HepG2 (cell line): ENCODE results near the gene SKIC2. TPM values are rescaled to one million over a fixed set of nuclear protein-coding genes. Genes with fewer than 3 reads are reported as not detected.

Source experiments
- ATAD3A ChIP-seq: sonication (generic); formaldehyde crosslinking; IDR thresholded peaks from 2 replicates; pipeline ENCODE4 v1.4.0; 2020; ENCODE audit warnings: missing genetic modification reagents
- BCL6 ChIP-seq: IDR thresholded peaks from 2 replicates; pipeline ENCODE4 v1.6.1; 2016; ENCODE audit warnings: missing genetic modification reagents, missing compliant biosample characterization
- CCAR2 ChIP-seq: fragments of 200-400 bp; formaldehyde crosslinking; optimal IDR thresholded peaks from 2 replicates; pipeline ENCODE3; 2018; ENCODE audit warnings: low read depth, mild to moderate bottlenecking, low read length, moderate library complexity
- DNMT3B ChIP-seq: conservative IDR thresholded peaks from 2 replicates; pipeline ENCODE4 v1.6.1; 2016; ENCODE audit warnings: missing biosample characterization, control low read depth
- FLYWCH1 ChIP-seq: sonication (generic); formaldehyde crosslinking; IDR thresholded peaks from 2 replicates; pipeline ENCODE4 v1.8.1; 2023; ENCODE audit warnings: mild to moderate bottlenecking, missing genetic modification reagents
- GATA4 ChIP-seq: sonication (generic); IDR thresholded peaks from 2 replicates; pipeline ENCODE4 v1.6.1; 2016; ENCODE audit warnings: antibody characterized with exemption, low read depth, borderline replicate concordance
- HMGA1 ChIP-seq: sonication (generic); formaldehyde crosslinking; conservative IDR thresholded peaks from 2 replicates; pipeline ENCODE4 v1.4.0; 2020; ENCODE audit warnings: missing genetic modification reagents
- IKZF1 ChIP-seq: fragments of 450-650 bp; IDR thresholded peaks from 2 replicates; pipeline ENCODE4 v1.7.1; 2016
- KDM3A ChIP-seq: IDR thresholded peaks from 2 replicates; pipeline ENCODE4 v1.6.1; 2018; ENCODE audit warnings: low read depth, missing compliant biosample characterization
- NFE2 ChIP-seq: sonication (generic); formaldehyde crosslinking; IDR thresholded peaks from 2 replicates; pipeline ENCODE4 v1.4.0; 2020; ENCODE audit warnings: missing genetic modification reagents
- NKX3-1 ChIP-seq: sonication (generic); formaldehyde crosslinking; IDR thresholded peaks from 2 replicates; pipeline ENCODE4 v1.5.0; 2020; ENCODE audit warnings: missing genetic modification reagents
- RBFOX2 ChIP-seq: fragments of 200-400 bp; formaldehyde crosslinking; IDR thresholded peaks from 2 replicates; pipeline ENCODE4 v1.6.1; 2017; ENCODE audit warnings: low read depth, mild to moderate bottlenecking, low read length
- ZC3H13 ChIP-seq: sonication (generic); formaldehyde crosslinking; IDR thresholded peaks from 2 replicates; pipeline ENCODE4 v1.8.1; 2023; ENCODE audit warnings: mild to moderate bottlenecking, missing genetic modification reagents, moderate library complexity
- ZFAT ChIP-seq: sonication (generic); formaldehyde crosslinking; conservative IDR thresholded peaks from 2 replicates; pipeline ENCODE4 v1.8.1; 2023; ENCODE audit warnings: missing genetic modification reagents, inconsistent platforms
- ZNF33B ChIP-seq: sonication (generic); formaldehyde crosslinking; IDR thresholded peaks from 2 replicates; pipeline ENCODE4 v1.5.1; 2020; ENCODE audit warnings: mild to moderate bottlenecking, missing genetic modification reagents
- ZNF891 ChIP-seq: sonication (generic); formaldehyde crosslinking; IDR thresholded peaks from 2 replicates; pipeline ENCODE4 v1.5.0; 2020; ENCODE audit warnings: mild to moderate bottlenecking, missing genetic modification reagents
- polyA plus RNA-seq, 8 experiments: library from polyadenylated mRNA; depleted of rRNA in 3 of 8; stranded (reverse) in 7 of 8; unstranded in 1 of 8; fragments of >200 nt; fragmentation: Illumina TruSeq in 4 of 8; extraction: Trizol in 4 of 8; gene quantifications; 2 replicates each; pipeline versions ENCODE4 v1.2.1 to v1.2.3, GENCODE V29; 2011 to 2016; ENCODE audit warnings: low read depth in 4 of 8, missing spikeins in 1 of 8, mixed read lengths in 1 of 8; ENCODE audit not compliant: insufficient read depth in 1 of 8
- total RNA-seq, 5 experiments: library from RNA; depleted of rRNA; stranded (reverse); fragments of >200 nt; fragmentation: Illumina TruSeq; extraction: Trizol; gene quantifications; 2 replicates each; pipeline ENCODE4 v1.2.3, GENCODE V29; 2016; ENCODE audit warnings: low read depth in 1 of 5
- TF ChIP-seq, protein P1 (sequence below): sonication (generic); formaldehyde crosslinking; IDR thresholded peaks from 2 replicates; pipeline ENCODE4 v1.4.0; 2020; ENCODE audit warnings: low read depth, missing genetic modification reagents
- TF ChIP-seq, protein P2 (sequence below): sonication (generic); formaldehyde crosslinking; conservative IDR thresholded peaks from 2 replicates; pipeline ENCODE4 v1.4.0; 2020; ENCODE audit warnings: missing genetic modification reagents
- TF ChIP-seq, protein P3 (sequence below): sonication (generic); formaldehyde crosslinking; IDR thresholded peaks from 2 replicates; pipeline ENCODE4 v1.4.0; 2020; ENCODE audit warnings: mild to moderate bottlenecking, missing genetic modification reagents
- TF ChIP-seq, protein P4 (sequence below): IDR thresholded peaks from 2 replicates; pipeline ENCODE4 v1.6.1; 2016; ENCODE audit warnings: mild to moderate bottlenecking

SKIC2 gene
- total and polyA plus RNA-seq, 2 of the 13 experiments (the other 11 are each of a cell fraction or from before 2014, with no cell fraction given): 67.1 to 68.4 TPM

DNA sequence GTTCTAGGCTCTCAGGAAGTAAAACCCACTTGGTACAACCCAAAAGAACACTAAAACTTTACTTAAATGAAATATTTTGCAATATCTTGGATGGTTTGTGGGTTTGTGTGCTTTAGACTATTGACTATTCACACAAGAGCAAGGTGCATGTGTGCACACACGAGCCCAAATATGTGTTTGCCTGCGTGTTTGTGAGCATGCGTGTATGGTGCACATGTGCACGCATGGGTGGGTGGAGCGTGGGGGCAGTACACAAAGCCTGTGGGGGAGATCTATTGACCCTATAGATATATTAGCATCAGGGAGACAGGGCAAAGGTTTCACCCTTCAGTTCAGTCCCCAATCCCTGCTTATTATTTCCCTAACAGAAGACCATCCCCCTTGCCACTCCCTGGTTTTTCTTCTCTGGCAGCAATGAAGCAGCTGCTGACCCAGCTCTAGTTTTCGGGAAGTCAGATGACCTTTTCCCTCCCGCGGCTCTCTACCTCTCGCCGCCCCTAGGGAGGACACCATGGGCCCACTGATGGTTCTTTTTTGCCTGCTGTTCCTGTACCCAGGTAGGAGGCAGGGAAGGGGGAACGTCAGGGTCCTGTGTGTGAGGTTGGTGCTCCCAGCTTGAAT, 31.6 kb upstream of the SKIC2 start, which contains the start of gene C2 (continued):
- TF ChIP-seq, protein P1, sequence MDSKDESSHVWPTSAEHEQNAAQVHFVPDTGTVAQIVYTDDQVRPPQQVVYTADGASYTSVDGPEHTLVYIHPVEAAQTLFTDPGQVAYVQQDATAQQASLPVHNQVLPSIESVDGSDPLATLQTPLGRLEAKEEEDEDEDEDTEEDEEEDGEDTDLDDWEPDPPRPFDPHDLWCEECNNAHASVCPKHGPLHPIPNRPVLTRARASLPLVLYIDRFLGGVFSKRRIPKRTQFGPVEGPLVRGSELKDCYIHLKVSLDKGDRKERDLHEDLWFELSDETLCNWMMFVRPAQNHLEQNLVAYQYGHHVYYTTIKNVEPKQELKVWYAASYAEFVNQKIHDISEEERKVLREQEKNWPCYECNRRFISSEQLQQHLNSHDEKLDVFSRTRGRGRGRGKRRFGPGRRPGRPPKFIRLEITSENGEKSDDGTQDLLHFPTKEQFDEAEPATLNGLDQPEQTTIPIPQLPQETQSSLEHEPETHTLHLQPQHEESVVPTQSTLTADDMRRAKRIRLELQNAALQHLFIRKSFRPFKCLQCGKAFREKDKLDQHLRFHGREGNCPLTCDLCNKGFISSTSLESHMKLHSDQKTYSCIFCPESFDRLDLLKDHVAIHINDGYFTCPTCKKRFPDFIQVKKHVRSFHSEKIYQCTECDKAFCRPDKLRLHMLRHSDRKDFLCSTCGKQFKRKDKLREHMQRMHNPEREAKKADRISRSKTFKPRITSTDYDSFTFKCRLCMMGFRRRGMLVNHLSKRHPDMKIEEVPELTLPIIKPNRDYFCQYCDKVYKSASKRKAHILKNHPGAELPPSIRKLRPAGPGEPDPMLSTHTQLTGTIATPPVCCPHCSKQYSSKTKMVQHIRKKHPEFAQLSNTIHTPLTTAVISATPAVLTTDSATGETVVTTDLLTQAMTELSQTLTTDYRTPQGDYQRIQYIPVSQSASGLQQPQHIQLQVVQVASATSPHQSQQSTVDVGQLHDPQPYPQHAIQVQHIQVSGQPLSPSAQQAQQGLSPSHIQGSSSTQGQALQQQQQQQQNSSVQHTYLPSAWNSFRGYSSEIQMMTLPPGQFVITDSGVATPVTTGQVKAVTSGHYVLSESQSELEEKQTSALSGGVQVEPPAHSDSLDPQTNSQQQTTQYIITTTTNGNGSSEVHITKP: peak; percentile 98
- no peak for TF ChIP-seq ATAD3A
- TF ChIP-seq DNMT3B (CRISPR knock-in tag): no peak
- TF ChIP-seq GATA4: 0 out of 2 replicates have a peak, but pooled peaks have one; percentile 48
- TF ChIP-seq BCL6 (CRISPR knock-in tag): peak; percentile 79
- peak; percentile 79 for TF ChIP-seq CCAR2
- peak; percentile 16; the same call in 1 of the 2 replicates for TF ChIP-seq ZNF33B
- TF ChIP-seq ZNF891 (CRISPR knock-in tag): no peak
- peak; percentile 54; the same call in 1 of the 2 replicates for TF ChIP-seq RBFOX2
- TF ChIP-seq ZFAT: no peak
- peak; percentile 57; the same call in 1 of the 2 replicates for TF ChIP-seq KDM3A (CRISPR knock-in tag)
- TF ChIP-seq, protein P2, sequence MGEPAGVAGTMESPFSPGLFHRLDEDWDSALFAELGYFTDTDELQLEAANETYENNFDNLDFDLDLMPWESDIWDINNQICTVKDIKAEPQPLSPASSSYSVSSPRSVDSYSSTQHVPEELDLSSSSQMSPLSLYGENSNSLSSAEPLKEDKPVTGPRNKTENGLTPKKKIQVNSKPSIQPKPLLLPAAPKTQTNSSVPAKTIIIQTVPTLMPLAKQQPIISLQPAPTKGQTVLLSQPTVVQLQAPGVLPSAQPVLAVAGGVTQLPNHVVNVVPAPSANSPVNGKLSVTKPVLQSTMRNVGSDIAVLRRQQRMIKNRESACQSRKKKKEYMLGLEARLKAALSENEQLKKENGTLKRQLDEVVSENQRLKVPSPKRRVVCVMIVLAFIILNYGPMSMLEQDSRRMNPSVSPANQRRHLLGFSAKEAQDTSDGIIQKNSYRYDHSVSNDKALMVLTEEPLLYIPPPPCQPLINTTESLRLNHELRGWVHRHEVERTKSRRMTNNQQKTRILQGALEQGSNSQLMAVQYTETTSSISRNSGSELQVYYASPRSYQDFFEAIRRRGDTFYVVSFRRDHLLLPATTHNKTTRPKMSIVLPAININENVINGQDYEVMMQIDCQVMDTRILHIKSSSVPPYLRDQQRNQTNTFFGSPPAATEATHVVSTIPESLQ: no peak
- TF ChIP-seq IKZF1: no peak
- no peak; the same call in 1 of the 2 replicates for TF ChIP-seq FLYWCH1 (CRISPR knock-in tag)
- TF ChIP-seq NFE2 (CRISPR knock-in tag): no peak
- TF ChIP-seq, protein P3, sequence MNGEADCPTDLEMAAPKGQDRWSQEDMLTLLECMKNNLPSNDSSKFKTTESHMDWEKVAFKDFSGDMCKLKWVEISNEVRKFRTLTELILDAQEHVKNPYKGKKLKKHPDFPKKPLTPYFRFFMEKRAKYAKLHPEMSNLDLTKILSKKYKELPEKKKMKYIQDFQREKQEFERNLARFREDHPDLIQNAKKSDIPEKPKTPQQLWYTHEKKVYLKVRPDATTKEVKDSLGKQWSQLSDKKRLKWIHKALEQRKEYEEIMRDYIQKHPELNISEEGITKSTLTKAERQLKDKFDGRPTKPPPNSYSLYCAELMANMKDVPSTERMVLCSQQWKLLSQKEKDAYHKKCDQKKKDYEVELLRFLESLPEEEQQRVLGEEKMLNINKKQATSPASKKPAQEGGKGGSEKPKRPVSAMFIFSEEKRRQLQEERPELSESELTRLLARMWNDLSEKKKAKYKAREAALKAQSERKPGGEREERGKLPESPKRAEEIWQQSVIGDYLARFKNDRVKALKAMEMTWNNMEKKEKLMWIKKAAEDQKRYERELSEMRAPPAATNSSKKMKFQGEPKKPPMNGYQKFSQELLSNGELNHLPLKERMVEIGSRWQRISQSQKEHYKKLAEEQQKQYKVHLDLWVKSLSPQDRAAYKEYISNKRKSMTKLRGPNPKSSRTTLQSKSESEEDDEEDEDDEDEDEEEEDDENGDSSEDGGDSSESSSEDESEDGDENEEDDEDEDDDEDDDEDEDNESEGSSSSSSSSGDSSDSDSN: peak; percentile 75
- no peak for TF ChIP-seq HMGA1 (CRISPR knock-in tag)
- 0 out of 2 replicates have a peak, but pooled peaks have one; percentile 61 for TF ChIP-seq ZC3H13 (CRISPR knock-in tag)
- TF ChIP-seq NKX3-1 (CRISPR knock-in tag): no peak
- TF ChIP-seq, protein P4, sequence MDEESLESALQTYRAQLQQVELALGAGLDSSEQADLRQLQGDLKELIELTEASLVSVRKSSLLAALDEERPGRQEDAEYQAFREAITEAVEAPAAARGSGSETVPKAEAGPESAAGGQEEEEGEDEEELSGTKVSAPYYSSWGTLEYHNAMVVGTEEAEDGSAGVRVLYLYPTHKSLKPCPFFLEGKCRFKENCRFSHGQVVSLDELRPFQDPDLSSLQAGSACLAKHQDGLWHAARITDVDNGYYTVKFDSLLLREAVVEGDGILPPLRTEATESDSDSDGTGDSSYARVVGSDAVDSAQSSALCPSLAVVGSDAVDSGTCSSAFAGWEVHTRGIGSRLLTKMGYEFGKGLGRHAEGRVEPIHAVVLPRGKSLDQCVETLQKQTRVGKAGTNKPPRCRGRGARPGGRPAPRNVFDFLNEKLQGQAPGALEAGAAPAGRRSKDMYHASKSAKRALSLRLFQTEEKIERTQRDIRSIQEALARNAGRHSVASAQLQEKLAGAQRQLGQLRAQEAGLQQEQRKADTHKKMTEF: peak; percentile 97
